ENCODE measurements around the gene INTS1.
A peak's percentile ranks its signal among the peaks of the same experiment; 100 is the strongest.

The INTS1 gene

DNA sequence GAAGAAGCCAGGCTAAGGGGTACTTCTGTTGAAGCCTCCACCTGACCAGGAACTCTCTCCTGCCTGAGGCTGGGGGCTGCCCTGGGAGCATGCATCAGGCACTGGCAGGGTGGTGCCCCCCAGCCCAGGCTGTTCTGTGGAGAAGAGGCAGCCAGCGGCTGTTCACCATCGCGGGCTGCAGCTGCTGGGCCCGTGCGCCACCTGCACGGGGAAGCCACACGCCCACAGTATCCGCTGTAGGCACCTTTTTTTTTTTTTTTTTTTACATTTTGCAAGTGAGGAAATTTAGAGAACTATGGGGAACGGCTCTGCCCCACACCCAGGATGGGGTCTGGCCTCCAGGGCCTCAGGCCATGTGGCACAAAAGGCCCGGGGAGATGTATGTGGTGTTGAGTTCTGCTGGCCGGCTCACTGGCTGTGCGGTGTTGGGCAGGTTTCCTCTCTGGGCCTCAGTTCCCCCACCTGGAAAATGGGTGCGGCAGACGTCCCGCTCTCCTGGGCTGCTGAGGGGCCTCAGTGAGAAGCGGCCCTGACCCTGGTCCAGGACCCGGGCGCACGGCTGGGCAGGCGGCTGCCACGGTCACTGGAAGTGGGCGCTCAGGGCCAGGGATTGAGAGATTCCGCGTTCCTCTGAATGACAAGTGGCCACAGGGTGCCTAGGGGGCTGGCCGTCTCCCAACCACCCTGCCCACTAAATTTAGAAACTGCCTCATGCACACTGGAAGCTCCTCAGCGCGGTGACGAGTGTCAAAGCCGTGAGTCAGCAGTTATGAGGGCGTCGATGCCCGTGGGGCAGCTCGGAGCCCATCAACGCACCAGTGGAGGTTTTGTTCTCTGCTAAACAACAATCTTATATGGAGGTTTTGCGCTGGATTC lies 8.8 kb upstream of the INTS1 start:
- TF ChIP-seq, protein P1, sequence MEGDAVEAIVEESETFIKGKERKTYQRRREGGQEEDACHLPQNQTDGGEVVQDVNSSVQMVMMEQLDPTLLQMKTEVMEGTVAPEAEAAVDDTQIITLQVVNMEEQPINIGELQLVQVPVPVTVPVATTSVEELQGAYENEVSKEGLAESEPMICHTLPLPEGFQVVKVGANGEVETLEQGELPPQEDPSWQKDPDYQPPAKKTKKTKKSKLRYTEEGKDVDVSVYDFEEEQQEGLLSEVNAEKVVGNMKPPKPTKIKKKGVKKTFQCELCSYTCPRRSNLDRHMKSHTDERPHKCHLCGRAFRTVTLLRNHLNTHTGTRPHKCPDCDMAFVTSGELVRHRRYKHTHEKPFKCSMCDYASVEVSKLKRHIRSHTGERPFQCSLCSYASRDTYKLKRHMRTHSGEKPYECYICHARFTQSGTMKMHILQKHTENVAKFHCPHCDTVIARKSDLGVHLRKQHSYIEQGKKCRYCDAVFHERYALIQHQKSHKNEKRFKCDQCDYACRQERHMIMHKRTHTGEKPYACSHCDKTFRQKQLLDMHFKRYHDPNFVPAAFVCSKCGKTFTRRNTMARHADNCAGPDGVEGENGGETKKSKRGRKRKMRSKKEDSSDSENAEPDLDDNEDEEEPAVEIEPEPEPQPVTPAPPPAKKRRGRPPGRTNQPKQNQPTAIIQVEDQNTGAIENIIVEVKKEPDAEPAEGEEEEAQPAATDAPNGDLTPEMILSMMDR (IDR thresholded peaks at IDR 0.05; ENCODE audit: low read depth, low read length) = no peak
- in situ Hi-C loops (cut with HindIII; ENCODE audit: low sequenced_read_pairs) = no loop called here
- peak; percentile 74 for DNase-seq (ENCODE audit: low read depth, low spot score)
- H3K4me3 ChIP-seq (ENCODE audit: low read depth, low read length) = no peak overlapping the region

DNA sequence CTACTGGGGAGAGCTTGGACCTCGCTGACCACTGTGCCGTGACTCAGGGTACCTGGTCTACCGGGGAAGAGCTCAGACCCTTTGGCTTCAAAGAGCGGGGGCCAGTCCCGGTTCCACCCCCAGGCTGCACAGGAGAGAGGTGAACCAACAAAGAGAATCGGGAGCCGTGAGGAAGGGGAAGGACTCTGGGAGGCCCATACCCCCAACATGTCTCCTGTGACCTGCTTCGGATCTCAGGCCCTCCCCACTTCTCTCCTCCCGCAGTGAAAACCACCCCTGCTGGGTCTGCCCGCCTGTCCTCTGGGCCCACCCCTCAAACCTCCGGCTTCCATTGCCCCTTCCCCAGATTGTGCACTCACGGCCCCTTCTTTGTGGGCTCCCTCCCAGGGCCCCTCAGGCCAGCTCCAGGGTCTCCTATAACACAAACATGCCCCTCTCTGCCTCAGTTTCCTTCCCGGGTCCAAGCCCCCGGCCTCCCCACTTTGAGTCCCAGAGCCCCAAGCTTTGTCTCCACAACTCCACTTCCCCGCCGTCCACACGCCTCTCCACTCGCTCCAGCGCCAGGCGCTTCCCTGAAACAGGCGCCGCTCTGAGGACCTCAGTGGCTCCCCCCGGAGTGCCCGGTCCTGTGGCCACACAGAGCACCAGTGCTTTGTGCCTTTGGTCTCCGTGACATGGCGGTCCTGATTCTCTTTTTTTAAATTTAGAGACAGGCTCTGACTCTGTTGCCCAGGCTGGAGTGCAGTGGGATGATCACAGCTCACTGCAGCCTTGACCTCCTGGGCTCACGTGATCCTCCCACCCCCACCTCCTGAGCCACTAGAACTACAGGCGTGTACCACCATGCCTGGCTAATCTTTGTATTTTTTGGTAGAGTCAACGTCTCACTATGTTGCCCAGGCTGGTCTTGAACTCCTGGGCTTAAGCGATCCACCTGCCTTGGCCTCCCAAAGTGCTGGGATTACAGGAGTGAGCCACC lies 7.5 kb upstream of the INTS1 start:
- no peak for DNase-seq (ENCODE audit: low read depth, low spot score)
- TF ChIP-seq, protein P1 (IDR thresholded peaks at IDR 0.05; ENCODE audit: low read depth, low read length) = no peak
- H3K4me3 ChIP-seq (ENCODE audit: low read depth, low read length) = no peak overlapping the region
- in situ Hi-C loops (cut with HindIII; ENCODE audit: low sequenced_read_pairs) = no loop called here

DNA sequence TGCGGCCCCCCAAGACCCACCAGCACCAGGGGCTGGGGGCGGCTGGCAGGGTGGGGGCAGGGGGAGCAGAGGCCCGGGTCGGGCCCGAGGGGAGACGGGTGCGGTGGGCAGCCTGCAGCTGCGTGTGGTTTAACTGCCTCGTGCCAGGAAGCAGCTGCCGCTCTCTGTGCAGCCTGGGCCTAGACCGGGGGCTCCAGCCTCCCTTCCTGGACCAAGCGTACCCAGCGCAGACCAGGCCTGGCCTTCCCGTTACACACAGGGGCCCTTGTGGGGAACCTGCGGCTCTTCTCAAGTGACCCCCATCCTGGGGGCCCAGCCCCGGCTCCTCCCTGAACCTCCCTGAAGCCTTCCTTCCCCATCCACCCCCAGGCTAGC lies 6.6 kb upstream of the INTS1 start:
- no peak for DNase-seq (ENCODE audit: low read depth, low spot score)
- TF ChIP-seq, protein P1 (IDR thresholded peaks at IDR 0.05; ENCODE audit: low read depth, low read length) = no peak
- in situ Hi-C loops (cut with HindIII; ENCODE audit: low sequenced_read_pairs) = no loop called here
- no peak overlapping the region for H3K4me3 ChIP-seq (ENCODE audit: low read depth, low read length)

DNA sequence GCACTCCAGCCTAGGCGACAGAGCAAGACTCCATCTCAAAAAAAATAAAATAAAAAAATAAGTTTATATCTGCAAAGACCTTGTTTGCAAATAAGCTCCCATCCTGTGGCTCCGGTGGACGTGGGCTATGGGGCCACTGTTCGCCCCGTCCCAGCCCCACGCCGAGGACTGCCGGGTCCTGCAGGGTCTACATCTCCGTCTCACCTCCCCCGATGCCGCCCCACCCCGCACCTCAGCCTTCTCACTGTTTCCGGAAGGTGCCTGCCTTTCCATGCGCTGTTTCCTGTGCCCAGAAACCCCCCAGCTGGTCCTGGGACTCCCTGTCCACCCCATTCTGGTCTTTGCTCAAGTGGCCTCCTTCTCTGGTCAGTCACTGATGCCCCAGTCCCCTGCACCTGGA lies 5.0 kb upstream of the INTS1 start:
- no peak for DNase-seq (ENCODE audit: low read depth, low spot score)
- TF ChIP-seq, protein P1 (IDR thresholded peaks at IDR 0.05; ENCODE audit: low read depth, low read length) = no peak
- in situ Hi-C loops (cut with HindIII; ENCODE audit: low sequenced_read_pairs) = no loop called here
- no peak overlapping the region for H3K4me3 ChIP-seq (ENCODE audit: low read depth, low read length)

DNA sequence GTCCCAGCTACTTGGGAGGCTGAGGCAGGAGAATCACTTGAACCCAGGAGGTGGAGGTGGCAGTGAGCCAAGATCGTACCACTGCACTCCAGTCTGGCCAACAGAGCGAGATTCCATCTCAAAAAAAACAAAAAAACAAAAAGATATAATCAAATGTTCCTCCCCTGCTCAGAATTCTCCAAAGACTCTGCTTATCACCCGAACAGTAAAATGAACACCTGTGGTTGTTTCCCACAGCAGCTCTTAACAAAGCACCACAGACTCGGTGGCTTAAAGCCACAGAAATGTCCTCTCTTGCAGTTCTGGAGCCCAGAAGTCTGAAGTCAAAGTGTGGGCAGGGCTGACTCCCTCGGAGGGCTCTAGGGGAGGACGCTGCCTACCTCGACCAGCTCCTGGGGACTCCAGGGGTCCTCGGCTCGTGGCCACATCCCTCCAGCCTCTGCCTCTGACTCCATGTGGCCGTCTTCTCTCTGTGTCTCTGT lies 4.1 kb upstream of the INTS1 start:
- DNase-seq (ENCODE audit: low read depth, low spot score) = no peak
- no peak overlapping the region for H3K4me3 ChIP-seq (ENCODE audit: low read depth, low read length)
- in situ Hi-C loops (cut with HindIII; ENCODE audit: low sequenced_read_pairs) = no loop called here
- TF ChIP-seq, protein P1 (IDR thresholded peaks at IDR 0.05; ENCODE audit: low read depth, low read length) = no peak

DNA sequence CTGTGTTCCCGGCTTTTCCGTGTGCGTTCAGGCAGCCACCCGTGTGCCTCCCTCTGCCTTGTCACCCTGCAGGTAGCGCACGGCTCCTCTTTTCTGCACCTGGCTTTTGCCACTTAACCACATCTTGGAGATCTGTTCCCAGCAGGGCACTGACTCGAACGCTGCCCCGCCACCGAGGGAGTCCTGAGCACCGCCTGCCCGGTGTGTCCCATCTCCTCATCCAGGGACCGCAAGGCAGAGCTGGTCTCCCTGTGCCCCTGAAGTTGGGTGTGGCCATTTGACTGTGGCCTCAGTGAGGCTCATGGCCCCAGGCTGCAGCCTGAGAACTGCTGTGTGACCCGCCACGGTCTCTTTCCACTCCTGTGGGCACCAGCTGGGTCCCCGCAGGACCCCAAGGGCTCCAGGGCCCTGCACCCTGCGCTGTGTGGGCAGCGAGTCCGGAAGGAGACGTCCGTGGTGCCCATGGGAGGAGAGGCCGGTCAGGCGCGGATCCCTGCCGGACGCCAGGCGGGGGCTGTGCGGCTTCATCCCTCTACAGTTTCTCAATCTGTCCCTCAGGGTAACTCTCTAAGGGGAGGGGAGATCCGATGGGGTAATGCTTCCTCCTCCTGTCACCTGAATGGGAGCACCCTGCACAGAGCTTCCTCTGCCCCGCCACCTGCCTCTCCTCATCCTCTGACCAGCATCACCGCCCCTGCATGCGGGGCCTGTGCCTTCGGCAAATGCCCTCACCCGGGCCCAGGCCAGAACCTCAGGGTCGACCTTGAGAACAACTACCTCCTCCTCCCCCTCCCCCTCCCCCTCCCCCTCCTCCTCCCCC lies 1.8 kb upstream of the INTS1 start:
- in situ Hi-C loops (cut with HindIII; ENCODE audit: low sequenced_read_pairs) = no loop called here
- no peak for DNase-seq (ENCODE audit: low read depth, low spot score)
- no peak overlapping the region for H3K4me3 ChIP-seq (ENCODE audit: low read depth, low read length)
- TF ChIP-seq, protein P1 (IDR thresholded peaks at IDR 0.05; ENCODE audit: low read depth, low read length) = no peak

Data from astrocyte of the spinal cord (primary cell).